HepG2 (cell line): ENCODE data around the gene MED22. TPM values are rescaled to one million over a fixed set of nuclear protein-coding genes. Genes with fewer than 3 reads are reported as not detected.

Source experiments
- CREB1 ChIP-seq, 2 experiments: fragments of 450-650 bp in 1 of 2; IDR thresholded peaks; 2 replicates each; pipeline ENCODE4 v1.6.1; 2016 to 2017; ENCODE audit warnings: control low read depth in 1 of 2, mild to moderate bottlenecking in 1 of 2, missing compliant biosample characterization in 1 of 2, missing genetic modification characterization in 1 of 2
- DR1 ChIP-seq: sonication (generic); formaldehyde crosslinking; IDR thresholded peaks from 2 replicates; pipeline ENCODE4 v1.8.0; 2021; ENCODE audit warnings: mild to moderate bottlenecking, missing genetic modification reagents, inconsistent platforms
- FOXM1 ChIP-seq: sonication (generic); formaldehyde crosslinking; IDR thresholded peaks from 2 replicates; pipeline ENCODE4 v1.5.0; 2020; ENCODE audit warnings: missing genetic modification reagents
- HOXA3 ChIP-seq: sonication (generic); formaldehyde crosslinking; IDR thresholded peaks from 2 replicates; pipeline ENCODE4 v1.5.0; 2020; ENCODE audit warnings: missing genetic modification reagents
- ISL2 ChIP-seq: sonication (generic); formaldehyde crosslinking; IDR thresholded peaks from 2 replicates; pipeline ENCODE4 v1.5.0; 2020; ENCODE audit warnings: missing genetic modification reagents
- MAZ ChIP-seq, 2 experiments: sonication (generic) in 1 of 2; formaldehyde crosslinking in 1 of 2; IDR thresholded peaks; 2 replicates each; pipeline versions ENCODE4 v1.5.0 to v1.6.1; 2012 to 2020; ENCODE audit warnings: low read depth in 2 of 2, mild to moderate bottlenecking in 2 of 2, borderline replicate concordance in 1 of 2, improper control_type of control experiment in 1 of 2, low read length in 1 of 2, missing genetic modification reagents in 1 of 2, moderate library complexity in 1 of 2
- ONECUT2 ChIP-seq: sonication (generic); formaldehyde crosslinking; IDR thresholded peaks from 2 replicates; pipeline ENCODE4 v1.4.0; 2020; ENCODE audit warnings: missing genetic modification reagents
- POLR2G ChIP-seq: fragments of 200-400 bp; formaldehyde crosslinking; IDR thresholded peaks from 2 replicates; pipeline ENCODE4 v1.6.1; 2018; ENCODE audit warnings: mild to moderate bottlenecking, low read depth, low read length, moderate library complexity
- ZNF230 ChIP-seq: sonication (generic); formaldehyde crosslinking; IDR thresholded peaks from 2 replicates; pipeline ENCODE4 v1.4.0; 2020; ENCODE audit warnings: mild to moderate bottlenecking, missing genetic modification reagents
- ZNF256 ChIP-seq: sonication (generic); formaldehyde crosslinking; conservative IDR thresholded peaks from 2 replicates; pipeline ENCODE4 v1.4.0; 2020; ENCODE audit warnings: missing genetic modification reagents
- ZNF616 ChIP-seq: sonication (generic); formaldehyde crosslinking; IDR thresholded peaks from 2 replicates; pipeline ENCODE4 v1.5.0; 2020; ENCODE audit warnings: low read depth, mild to moderate bottlenecking, missing genetic modification reagents
- ZSCAN29 ChIP-seq: sonication (generic); formaldehyde crosslinking; conservative IDR thresholded peaks from 2 replicates; pipeline ENCODE4 v1.4.0; 2020; ENCODE audit warnings: mild to moderate bottlenecking, missing genetic modification reagents
- polyA plus RNA-seq, 8 experiments: library from polyadenylated mRNA; depleted of rRNA in 3 of 8; stranded (reverse) in 7 of 8; unstranded in 1 of 8; fragments of >200 nt; fragmentation: Illumina TruSeq in 4 of 8; extraction: Trizol in 4 of 8; gene quantifications; 2 replicates each; pipeline versions ENCODE4 v1.2.1 to v1.2.3, GENCODE V29; 2011 to 2016; ENCODE audit warnings: low read depth in 4 of 8, missing spikeins in 1 of 8, mixed read lengths in 1 of 8; ENCODE audit not compliant: insufficient read depth in 1 of 8
- total RNA-seq, 5 experiments: library from RNA; depleted of rRNA; stranded (reverse); fragments of >200 nt; fragmentation: Illumina TruSeq; extraction: Trizol; gene quantifications; 2 replicates each; pipeline ENCODE4 v1.2.3, GENCODE V29; 2016; ENCODE audit warnings: low read depth in 1 of 5
- TF ChIP-seq, protein P1 (sequence below): sonication (generic); formaldehyde crosslinking; IDR thresholded peaks from 2 replicates; pipeline ENCODE4 v1.4.0; 2020; ENCODE audit warnings: low read depth, mild to moderate bottlenecking, missing genetic modification reagents
- TF ChIP-seq, protein P2 (sequence below): IDR thresholded peaks from 2 replicates; pipeline ENCODE4 v1.6.1; 2012; ENCODE audit warnings: low read depth, low read length, improper control_type of control experiment
- TF ChIP-seq, protein P3 (sequence below): sonication (generic); formaldehyde crosslinking; IDR thresholded peaks from 2 replicates; pipeline ENCODE4 v1.8.0; 2022; ENCODE audit warnings: mild to moderate bottlenecking, missing genetic modification reagents; ENCODE audit not compliant: insufficient replicate concordance
- TF ChIP-seq, protein P4 (sequence below): sonication (generic); formaldehyde crosslinking; IDR thresholded peaks from 2 replicates; pipeline ENCODE4 v1.8.0; 2022; ENCODE audit warnings: mild to moderate bottlenecking, missing genetic modification reagents, borderline replicate concordance
- TF ChIP-seq, protein P5 (sequence below): sonication (generic); formaldehyde crosslinking; IDR thresholded peaks from 2 replicates; pipeline ENCODE4 v1.4.0; 2020; ENCODE audit warnings: mild to moderate bottlenecking, missing genetic modification reagents
- TF ChIP-seq, protein P6 (sequence below): sonication (generic); formaldehyde crosslinking; IDR thresholded peaks from 2 replicates; pipeline ENCODE4 v1.4.0; 2020; ENCODE audit warnings: mild to moderate bottlenecking, missing genetic modification reagents
- TF ChIP-seq, protein P7 (sequence below): sonication (generic); formaldehyde crosslinking; IDR thresholded peaks from 2 replicates; pipeline ENCODE4 v1.8.1; 2023; ENCODE audit warnings: missing genetic modification reagents, inconsistent platforms, borderline replicate concordance

The MED22 gene
- total and polyA plus RNA-seq, 2 of the 13 experiments (the other 11 are each of a cell fraction or from before 2014, with no cell fraction given) = 15.8 to 22.1 TPM

DNA sequence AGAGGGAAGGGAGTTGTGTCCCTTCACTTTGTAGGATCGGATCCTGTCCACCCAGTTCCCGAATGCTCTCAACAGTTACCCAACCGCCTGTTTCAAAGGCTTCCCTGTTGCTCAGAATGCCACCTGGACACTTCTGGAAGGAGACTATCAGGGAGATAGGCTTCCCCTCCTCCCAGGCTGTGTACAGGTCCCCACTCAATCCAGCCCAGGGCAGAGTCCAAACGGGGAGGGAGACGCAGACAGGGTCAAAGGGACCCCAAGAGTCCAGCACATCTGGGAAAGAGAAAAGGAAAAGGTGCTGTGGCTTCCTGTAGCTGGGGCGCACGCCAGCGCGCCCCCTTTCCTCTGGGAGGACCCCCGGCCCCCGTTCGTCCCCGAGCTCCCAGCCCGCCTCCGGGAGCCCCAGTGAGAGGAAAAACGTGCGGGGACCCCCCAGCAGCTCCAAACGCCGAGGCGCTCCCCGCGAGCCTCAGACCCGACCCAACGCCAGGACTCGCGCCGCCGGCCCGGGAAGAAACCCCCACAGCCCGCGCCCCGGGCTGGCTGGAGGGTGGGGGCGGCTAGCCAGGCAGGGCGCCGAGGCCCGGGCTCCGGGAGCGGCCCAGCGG is 27.3 kb upstream of the MED22 start (continued):
- no peak for TF ChIP-seq ZNF230 (CRISPR knock-in tag)
- no peak for TF ChIP-seq ONECUT2
- 0 out of 2 replicates have a peak, but pooled peaks have one; percentile 45 for TF ChIP-seq ZNF256 (CRISPR knock-in tag)
- TF ChIP-seq, protein P1, sequence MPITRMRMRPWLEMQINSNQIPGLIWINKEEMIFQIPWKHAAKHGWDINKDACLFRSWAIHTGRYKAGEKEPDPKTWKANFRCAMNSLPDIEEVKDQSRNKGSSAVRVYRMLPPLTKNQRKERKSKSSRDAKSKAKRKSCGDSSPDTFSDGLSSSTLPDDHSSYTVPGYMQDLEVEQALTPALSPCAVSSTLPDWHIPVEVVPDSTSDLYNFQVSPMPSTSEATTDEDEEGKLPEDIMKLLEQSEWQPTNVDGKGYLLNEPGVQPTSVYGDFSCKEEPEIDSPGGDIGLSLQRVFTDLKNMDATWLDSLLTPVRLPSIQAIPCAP (CRISPR knock-in tag) = no peak
- TF ChIP-seq, protein P2, sequence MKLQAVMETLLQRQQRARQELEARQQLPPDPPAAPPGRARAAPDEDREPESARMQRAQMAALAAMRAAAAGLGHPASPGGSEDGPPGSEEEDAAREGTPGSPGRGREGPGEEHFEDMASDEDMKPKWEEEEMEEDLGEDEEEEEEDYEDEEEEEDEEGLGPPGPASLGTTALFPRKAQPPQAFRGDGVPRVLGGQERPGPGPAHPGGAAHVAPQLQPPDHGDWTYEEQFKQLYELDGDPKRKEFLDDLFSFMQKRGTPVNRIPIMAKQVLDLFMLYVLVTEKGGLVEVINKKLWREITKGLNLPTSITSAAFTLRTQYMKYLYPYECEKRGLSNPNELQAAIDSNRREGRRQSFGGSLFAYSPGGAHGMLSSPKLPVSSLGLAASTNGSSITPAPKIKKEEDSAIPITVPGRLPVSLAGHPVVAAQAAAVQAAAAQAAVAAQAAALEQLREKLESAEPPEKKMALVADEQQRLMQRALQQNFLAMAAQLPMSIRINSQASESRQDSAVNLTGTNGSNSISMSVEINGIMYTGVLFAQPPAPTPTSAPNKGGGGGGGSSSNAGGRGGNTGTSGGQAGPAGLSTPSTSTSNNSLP = no peak
- TF ChIP-seq, protein P3, sequence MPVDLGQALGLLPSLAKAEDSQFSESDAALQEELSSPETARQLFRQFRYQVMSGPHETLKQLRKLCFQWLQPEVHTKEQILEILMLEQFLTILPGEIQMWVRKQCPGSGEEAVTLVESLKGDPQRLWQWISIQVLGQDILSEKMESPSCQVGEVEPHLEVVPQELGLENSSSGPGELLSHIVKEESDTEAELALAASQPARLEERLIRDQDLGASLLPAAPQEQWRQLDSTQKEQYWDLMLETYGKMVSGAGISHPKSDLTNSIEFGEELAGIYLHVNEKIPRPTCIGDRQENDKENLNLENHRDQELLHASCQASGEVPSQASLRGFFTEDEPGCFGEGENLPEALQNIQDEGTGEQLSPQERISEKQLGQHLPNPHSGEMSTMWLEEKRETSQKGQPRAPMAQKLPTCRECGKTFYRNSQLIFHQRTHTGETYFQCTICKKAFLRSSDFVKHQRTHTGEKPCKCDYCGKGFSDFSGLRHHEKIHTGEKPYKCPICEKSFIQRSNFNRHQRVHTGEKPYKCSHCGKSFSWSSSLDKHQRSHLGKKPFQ = no peak
- TF ChIP-seq HOXA3 = peak; percentile 50; the same call in 1 of the 2 replicates
- no peak for TF ChIP-seq ZNF616 (CRISPR knock-in tag)
- TF ChIP-seq, protein P4, sequence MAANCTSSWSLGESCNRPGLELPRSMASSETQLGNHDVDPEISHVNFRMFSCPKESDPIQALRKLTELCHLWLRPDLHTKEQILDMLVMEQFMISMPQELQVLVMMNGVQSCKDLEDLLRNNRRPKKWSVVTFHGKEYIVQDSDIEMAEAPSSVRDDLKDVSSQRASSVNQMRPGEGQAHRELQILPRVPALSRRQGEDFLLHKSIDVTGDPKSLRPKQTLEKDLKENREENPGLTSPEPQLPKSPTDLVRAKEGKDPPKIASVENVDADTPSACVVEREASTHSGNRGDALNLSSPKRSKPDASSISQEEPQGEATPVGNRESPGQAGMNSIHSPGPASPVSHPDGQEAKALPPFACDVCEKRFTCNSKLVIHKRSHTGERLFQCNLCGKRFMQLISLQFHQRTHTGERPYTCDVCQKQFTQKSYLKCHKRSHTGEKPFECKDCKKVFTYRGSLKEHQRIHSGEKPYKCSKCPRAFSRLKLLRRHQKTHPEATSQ (CRISPR knock-in tag) = no peak
- TF ChIP-seq, protein P5, sequence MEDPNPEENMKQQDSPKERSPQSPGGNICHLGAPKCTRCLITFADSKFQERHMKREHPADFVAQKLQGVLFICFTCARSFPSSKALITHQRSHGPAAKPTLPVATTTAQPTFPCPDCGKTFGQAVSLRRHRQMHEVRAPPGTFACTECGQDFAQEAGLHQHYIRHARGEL (CRISPR knock-in tag) = no peak
- no peak for TF ChIP-seq ISL2 (CRISPR knock-in tag)
- no peak for TF ChIP-seq FOXM1 (CRISPR knock-in tag)
- TF ChIP-seq, protein P6, sequence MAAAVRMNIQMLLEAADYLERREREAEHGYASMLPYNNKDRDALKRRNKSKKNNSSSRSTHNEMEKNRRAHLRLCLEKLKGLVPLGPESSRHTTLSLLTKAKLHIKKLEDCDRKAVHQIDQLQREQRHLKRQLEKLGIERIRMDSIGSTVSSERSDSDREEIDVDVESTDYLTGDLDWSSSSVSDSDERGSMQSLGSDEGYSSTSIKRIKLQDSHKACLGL (CRISPR knock-in tag) = no peak; the same call in 1 of the 2 replicates
- TF ChIP-seq MAZ (IDR thresholded peaks at IDR 0.05; ENCODE audit: borderline replicate concordance, low read depth, low read length) = no peak
- TF ChIP-seq MAZ (CRISPR knock-in tag; IDR thresholded peaks at IDR 0.05; ENCODE audit: low read depth) = 0 out of 2 replicates have a peak, but pooled peaks have one; percentile 53
- no peak for TF ChIP-seq POLR2G
- TF ChIP-seq CREB1 (IDR thresholded peaks at IDR 0.05) = no peak
- no peak for TF ChIP-seq CREB1 (CRISPR knock-in tag; IDR thresholded peaks at IDR 0.05)
- TF ChIP-seq, protein P7, sequence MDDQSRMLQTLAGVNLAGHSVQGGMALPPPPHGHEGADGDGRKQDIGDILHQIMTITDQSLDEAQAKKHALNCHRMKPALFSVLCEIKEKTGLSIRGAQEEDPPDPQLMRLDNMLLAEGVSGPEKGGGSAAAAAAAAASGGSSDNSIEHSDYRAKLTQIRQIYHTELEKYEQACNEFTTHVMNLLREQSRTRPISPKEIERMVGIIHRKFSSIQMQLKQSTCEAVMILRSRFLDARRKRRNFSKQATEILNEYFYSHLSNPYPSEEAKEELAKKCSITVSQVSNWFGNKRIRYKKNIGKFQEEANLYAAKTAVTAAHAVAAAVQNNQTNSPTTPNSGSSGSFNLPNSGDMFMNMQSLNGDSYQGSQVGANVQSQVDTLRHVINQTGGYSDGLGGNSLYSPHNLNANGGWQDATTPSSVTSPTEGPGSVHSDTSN (CRISPR knock-in tag) = no peak
- TF ChIP-seq DR1 (CRISPR knock-in tag) = no peak; the same call in 1 of the 2 replicates
- TF ChIP-seq ZSCAN29 (CRISPR knock-in tag) = no peak
